HepG2 (cell line): ENCODE data around the gene CPN1. TPM values are rescaled to one million over a fixed set of nuclear protein-coding genes. Genes with fewer than 3 reads are reported as not detected.

Experiments used
- DPF2 ChIP-seq: sonication (generic); formaldehyde crosslinking; IDR thresholded peaks from 2 replicates; pipeline ENCODE4 v1.4.0; 2020; ENCODE audit warnings: mild to moderate bottlenecking, low read depth, missing genetic modification reagents, borderline replicate concordance
- FLYWCH1 ChIP-seq: sonication (generic); formaldehyde crosslinking; IDR thresholded peaks from 2 replicates; pipeline ENCODE4 v1.8.1; 2023; ENCODE audit warnings: mild to moderate bottlenecking, missing genetic modification reagents
- FOXK2 ChIP-seq: fragments of 450-650 bp; IDR thresholded peaks from 2 replicates; pipeline ENCODE4 v1.6.1; 2016
- GFI1 ChIP-seq: sonication (generic); formaldehyde crosslinking; IDR thresholded peaks from 2 replicates; pipeline ENCODE4 v1.5.0; 2020; ENCODE audit warnings: missing genetic modification reagents, mild to moderate bottlenecking, borderline replicate concordance
- GLI4 ChIP-seq: sonication (generic); formaldehyde crosslinking; IDR thresholded peaks from 2 replicates; pipeline ENCODE4 v1.5.1; 2020; ENCODE audit warnings: missing genetic modification reagents, mild to moderate bottlenecking, moderate library complexity, borderline replicate concordance
- HMG20A ChIP-seq: IDR thresholded peaks from 2 replicates; pipeline ENCODE4 v1.6.1; 2016; ENCODE audit warnings: borderline replicate concordance
- KIAA2018 ChIP-seq: sonication (generic); formaldehyde crosslinking; IDR thresholded peaks from 2 replicates; pipeline ENCODE4 v1.5.0; 2020; ENCODE audit warnings: mild to moderate bottlenecking, missing genetic modification reagents, borderline replicate concordance
- MLXIP ChIP-seq: sonication (generic); formaldehyde crosslinking; IDR thresholded peaks from 2 replicates; pipeline ENCODE4 v1.9.0; 2021; ENCODE audit warnings: missing genetic modification reagents, borderline replicate concordance
- POLR2A ChIP-seq, 2 experiments: IDR thresholded peaks; 2 replicates each; pipeline ENCODE4 v1.6.1; 2011; ENCODE audit warnings: low read depth in 2 of 2, low read length in 2 of 2, mild to moderate bottlenecking in 1 of 2, moderate library complexity in 1 of 2; ENCODE audit not compliant: insufficient read depth in 1 of 2
- ZBED4 ChIP-seq: sonication (generic); formaldehyde crosslinking; IDR thresholded peaks from 2 replicates; pipeline ENCODE4 v1.4.0; 2020; ENCODE audit warnings: missing genetic modification reagents, borderline replicate concordance
- ZNF44 ChIP-seq: sonication (generic); formaldehyde crosslinking; IDR thresholded peaks from 2 replicates; pipeline ENCODE4 v1.5.1; 2020; ENCODE audit warnings: mild to moderate bottlenecking, missing genetic modification reagents
- polyA plus RNA-seq, 8 experiments: library from polyadenylated mRNA; depleted of rRNA in 3 of 8; stranded (reverse) in 7 of 8; unstranded in 1 of 8; fragments of >200 nt; fragmentation: Illumina TruSeq in 4 of 8; extraction: Trizol in 4 of 8; gene quantifications; 2 replicates each; pipeline versions ENCODE4 v1.2.1 to v1.2.3, GENCODE V29; 2011 to 2016; ENCODE audit warnings: low read depth in 4 of 8, missing spikeins in 1 of 8, mixed read lengths in 1 of 8; ENCODE audit not compliant: insufficient read depth in 1 of 8
- total RNA-seq, 5 experiments: library from RNA; depleted of rRNA; stranded (reverse); fragments of >200 nt; fragmentation: Illumina TruSeq; extraction: Trizol; gene quantifications; 2 replicates each; pipeline ENCODE4 v1.2.3, GENCODE V29; 2016; ENCODE audit warnings: low read depth in 1 of 5

The CPN1 gene
- total and polyA plus RNA-seq, 2 of the 13 experiments (the other 11 are each of a cell fraction or from before 2014, with no cell fraction given): 17.3 to 35.1 TPM

GRCh38 chr10:100020142-100020885 is 61.4 kb downstream of the CPN1 start (continued):
- peak; percentile 69 for TF ChIP-seq GFI1 (CRISPR knock-in tag)
- TF ChIP-seq MLXIP: no peak
- no peak for TF ChIP-seq FOXK2
- peak; percentile 21; the same call in 1 of the 2 replicates for TF ChIP-seq HMG20A (CRISPR knock-in tag)
- TF ChIP-seq ZBED4 (CRISPR knock-in tag): no peak
- peak; percentile 67; the same call in 1 of the 2 replicates for TF ChIP-seq DPF2 (CRISPR knock-in tag)
- TF ChIP-seq ZNF44 (CRISPR knock-in tag): no peak
- TF ChIP-seq GLI4 (CRISPR knock-in tag): no peak
- TF ChIP-seq KIAA2018 (CRISPR knock-in tag): no peak
- no peak for TF ChIP-seq POLR2A (IDR thresholded peaks at IDR 0.05; ENCODE audit: insufficient read depth in 1 of 2, low read depth in 2 of 2, low read length in 2 of 2)
- no peak for TF ChIP-seq FLYWCH1 (CRISPR knock-in tag)
